HepG2 (cell line): ENCODE results near the gene CASZ1. TPM values are rescaled to one million over a fixed set of nuclear protein-coding genes. Genes with fewer than 3 reads are reported as not detected.

Source experiments
- FOSL2 ChIP-seq: sonication (generic); formaldehyde crosslinking; IDR thresholded peaks from 2 replicates; pipeline ENCODE4 v1.4.0; 2020; ENCODE audit warnings: missing genetic modification reagents
- GABPB1 ChIP-seq: IDR thresholded peaks from 2 replicates; pipeline ENCODE4 v1.6.1; 2016; ENCODE audit warnings: mild to moderate bottlenecking, missing genetic modification reagents, moderate library complexity, missing compliant biosample characterization
- HNRNPL ChIP-seq: fragments of 200-400 bp; formaldehyde crosslinking; IDR thresholded peaks from 2 replicates; pipeline ENCODE4 v1.6.1; 2017; ENCODE audit warnings: mild to moderate bottlenecking, low read depth, low read length
- KDM6A ChIP-seq: IDR thresholded peaks from 2 replicates; pipeline ENCODE4 v1.6.1; 2016; ENCODE audit warnings: low read depth
- MIXL1 ChIP-seq: IDR thresholded peaks from 2 replicates; pipeline ENCODE4 v1.6.1; 2016
- MTA1 ChIP-seq: sonication (generic); formaldehyde crosslinking; IDR thresholded peaks from 2 replicates; pipeline ENCODE4 v1.4.0; 2020; ENCODE audit warnings: missing genetic modification reagents, mild to moderate bottlenecking, borderline replicate concordance
- NR2F2 ChIP-seq: IDR thresholded peaks from 2 replicates; pipeline ENCODE4 v1.6.1; 2012; ENCODE audit warnings: low read depth, inconsistent platforms, borderline replicate concordance
- NR2F6 ChIP-seq, 2 experiments: IDR thresholded peaks; 2 replicates each; pipeline ENCODE4 v1.6.1; 2016; ENCODE audit warnings: antibody characterized with exemption in 1 of 2, mild to moderate bottlenecking in 1 of 2
- RARA ChIP-seq: IDR thresholded peaks from 2 replicates; pipeline ENCODE4 v1.6.1; 2016; ENCODE audit warnings: missing genetic modification reagents, missing compliant biosample characterization
- REPIN1 ChIP-seq: sonication (generic); formaldehyde crosslinking; IDR thresholded peaks from 2 replicates; pipeline ENCODE4 v1.8.0; 2022; ENCODE audit warnings: missing genetic modification reagents, low read depth, mild to moderate bottlenecking, borderline replicate concordance
- TEAD3 ChIP-seq: optimal IDR thresholded peaks from 2 replicates; pipeline ENCODE3; 2016; ENCODE audit warnings: borderline replicate concordance
- YEATS4 ChIP-seq: sonication (generic); formaldehyde crosslinking; IDR thresholded peaks from 2 replicates; pipeline ENCODE4 v1.4.0; 2020; ENCODE audit warnings: missing genetic modification reagents, borderline replicate concordance
- ZMAT3 ChIP-seq: sonication (generic); formaldehyde crosslinking; conservative IDR thresholded peaks from 2 replicates; pipeline ENCODE4 v1.7.0; 2021; ENCODE audit warnings: missing genetic modification reagents
- polyA plus RNA-seq, 8 experiments: library from polyadenylated mRNA; depleted of rRNA in 3 of 8; stranded (reverse) in 7 of 8; unstranded in 1 of 8; fragments of >200 nt; fragmentation: Illumina TruSeq in 4 of 8; extraction: Trizol in 4 of 8; gene quantifications; 2 replicates each; pipeline versions ENCODE4 v1.2.1 to v1.2.3, GENCODE V29; 2011 to 2016; ENCODE audit warnings: low read depth in 4 of 8, missing spikeins in 1 of 8, mixed read lengths in 1 of 8; ENCODE audit not compliant: insufficient read depth in 1 of 8
- total RNA-seq, 5 experiments: library from RNA; depleted of rRNA; stranded (reverse); fragments of >200 nt; fragmentation: Illumina TruSeq; extraction: Trizol; gene quantifications; 2 replicates each; pipeline ENCODE4 v1.2.3, GENCODE V29; 2016; ENCODE audit warnings: low read depth in 1 of 5
- TF ChIP-seq, protein P1 (sequence below): IDR thresholded peaks from 2 replicates; pipeline ENCODE4 v1.6.1; 2016; ENCODE audit warnings: missing genetic modification reagents, missing compliant biosample characterization
- TF ChIP-seq, protein P2 (sequence below): sonication (generic); formaldehyde crosslinking; IDR thresholded peaks from 2 replicates; pipeline ENCODE4 v1.4.0; 2020; ENCODE audit warnings: missing genetic modification reagents, borderline replicate concordance

The CASZ1 gene
- total and polyA plus RNA-seq, 2 of the 13 experiments (the other 11 are each of a cell fraction or from before 2014, with no cell fraction given) = 1.9 to 3.7 TPM

DNA sequence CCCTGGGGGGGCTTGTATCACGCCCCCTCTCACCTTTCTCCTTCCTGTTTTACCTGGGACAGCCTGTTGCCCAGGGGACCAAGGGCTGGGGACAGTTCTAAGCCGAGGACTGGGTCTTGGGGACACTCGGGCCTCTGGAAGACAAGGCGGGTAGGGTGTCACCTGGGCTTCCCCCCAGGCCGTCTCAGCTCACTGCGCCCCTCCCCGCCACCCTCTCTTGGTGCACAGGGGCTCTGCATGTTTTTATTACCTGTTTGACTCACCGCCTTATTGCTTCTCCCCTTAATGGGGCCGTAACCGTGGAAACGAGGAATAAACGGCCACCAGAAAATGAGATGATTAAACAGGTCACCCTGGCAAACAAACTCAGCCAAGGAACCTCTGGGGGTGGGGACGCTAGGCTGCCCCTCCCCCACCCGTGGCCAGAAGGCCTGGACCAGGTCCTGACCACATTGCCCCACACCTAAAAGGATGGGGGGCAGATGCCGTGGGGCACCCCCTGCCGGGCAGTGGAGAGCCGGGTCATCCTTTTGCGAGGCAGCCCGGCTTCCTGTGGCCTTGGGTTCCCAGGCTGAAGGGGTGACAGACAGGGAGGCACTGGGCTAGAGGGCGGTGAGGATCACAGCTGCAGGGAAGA lies 109.9 kb downstream of the CASZ1 start (continued):
- TF ChIP-seq REPIN1 (peak; percentile 66; the same call in 1 of the 2 replicates), YEATS4 (peak; percentile 52; the same call in 1 of the 2 replicates), NR2F2 (0 out of 2 replicates have a peak, but pooled peaks have one; percentile 21), ZMAT3 (0 out of 2 replicates have a peak, but pooled peaks have one; percentile 3), RARA (CRISPR knock-in tag) (peak; percentile 64), HNRNPL (0 out of 2 replicates have a peak, but pooled peaks have one; percentile 34), MTA1 (CRISPR knock-in tag) (0 out of 2 replicates have a peak, but pooled peaks have one; percentile 3), TEAD3 (CRISPR knock-in tag) (peak; percentile 33), GABPB1 (peak; percentile 59; the same call in 1 of the 2 replicates), NR2F6 (IDR thresholded peaks at IDR 0.05) (peak; percentile 16; the same call in 1 of the 2 replicates), NR2F6 (CRISPR knock-in tag; IDR thresholded peaks at IDR 0.05) (peak; percentile 33), KDM6A (CRISPR knock-in tag) (no peak), FOSL2 (CRISPR knock-in tag) (peak; percentile 11; the same call in 1 of the 2 replicates), MIXL1 (CRISPR knock-in tag) (peak; percentile 59; the same call in 1 of the 2 replicates)
- TF ChIP-seq, protein P1, sequence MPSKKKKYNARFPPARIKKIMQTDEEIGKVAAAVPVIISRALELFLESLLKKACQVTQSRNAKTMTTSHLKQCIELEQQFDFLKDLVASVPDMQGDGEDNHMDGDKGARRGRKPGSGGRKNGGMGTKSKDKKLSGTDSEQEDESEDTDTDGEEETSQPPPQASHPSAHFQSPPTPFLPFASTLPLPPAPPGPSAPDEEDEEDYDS (CRISPR knock-in tag) = peak; percentile 56; the same call in 1 of the 2 replicates
- TF ChIP-seq, protein P2, sequence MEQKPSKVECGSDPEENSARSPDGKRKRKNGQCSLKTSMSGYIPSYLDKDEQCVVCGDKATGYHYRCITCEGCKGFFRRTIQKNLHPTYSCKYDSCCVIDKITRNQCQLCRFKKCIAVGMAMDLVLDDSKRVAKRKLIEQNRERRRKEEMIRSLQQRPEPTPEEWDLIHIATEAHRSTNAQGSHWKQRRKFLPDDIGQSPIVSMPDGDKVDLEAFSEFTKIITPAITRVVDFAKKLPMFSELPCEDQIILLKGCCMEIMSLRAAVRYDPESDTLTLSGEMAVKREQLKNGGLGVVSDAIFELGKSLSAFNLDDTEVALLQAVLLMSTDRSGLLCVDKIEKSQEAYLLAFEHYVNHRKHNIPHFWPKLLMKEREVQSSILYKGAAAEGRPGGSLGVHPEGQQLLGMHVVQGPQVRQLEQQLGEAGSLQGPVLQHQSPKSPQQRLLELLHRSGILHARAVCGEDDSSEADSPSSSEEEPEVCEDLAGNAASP (CRISPR knock-in tag) = peak; percentile 51; the same call in 1 of the 2 replicates
